Esophagus squamous epithelium (tissue), 5 donors: ENCODE results near the gene ZMYND10. TPM values are rescaled to one million over a fixed set of nuclear protein-coding genes. Genes with fewer than 3 reads are reported as not detected.

Experiments used
- DNase-seq: peaks from one replicate; lab custom pipeline; 2025; lab: John Stamatoyannopoulos, UW
- H3K27ac ChIP-seq, 4 donors: fragments of 200-600 bp; sonication (generic); one replicate each; pipeline ENCODE4 v1.5.1; 2016 to 2019; ENCODE audit warnings: mild to moderate bottlenecking in 1 of 4
- H3K27me3 ChIP-seq, 4 donors: fragments of 200-600 bp; sonication (generic); 1 replicate in 3 of 4; 2 replicates in 1 of 4; pipeline versions ENCODE4 v1.5.1 to v1.6.0; 2017 to 2021; ENCODE audit warnings: antibody characterized with exemption in 1 of 4
- H3K36me3 ChIP-seq, 3 donors: fragments of 200-600 bp; sonication (generic); one replicate each; pipeline ENCODE4 v1.5.1; 2016 to 2019
- H3K4me1 ChIP-seq, 3 donors: fragments of 200-600 bp; sonication (generic); one replicate each; pipeline ENCODE4 v1.5.1; 2017 to 2019
- H3K4me3 ChIP-seq, 4 donors: fragments of 200-600 bp; sonication (generic); 1 replicate in 3 of 4; 2 replicates in 1 of 4; pipeline ENCODE4 v1.5.1; 2016 to 2019; ENCODE audit warnings: mild to moderate bottlenecking in 2 of 4, moderate library complexity in 1 of 4
- H3K9me3 ChIP-seq, 3 donors: fragments of 200-600 bp; sonication (generic); one replicate each; pipeline ENCODE4 v1.5.1; 2016 to 2019
- POLR2A ChIP-seq, 4 donors: fragments of 450-650 bp; IDR thresholded peaks; one replicate each; pipeline ENCODE4 v1.6.1; 2017; ENCODE audit warnings: antibody characterized with exemption in 4 of 4, mild to moderate bottlenecking in 4 of 4, moderate library complexity in 3 of 4
- WGBS, 2 donors: methylation state at CpG; one replicate each; pipeline ENCODE4 v1.1.5; 2018; 5-methylcytosine and 5-hydroxymethylcytosine counted together
- intact Hi-C: fragments of 100-400 bp; cut with DNase I; formaldehyde crosslinking; loops from one replicate; pipeline ENCODE4 v1.15.0; 2022
- total RNA-seq, 4 donors: library from RNA; depleted of rRNA; stranded (reverse); fragments of >200 nt; gene quantifications; one replicate each; pipeline ENCODE4 v1.1.0, GENCODE V29; 2016
- TF ChIP-seq, protein P1 (sequence below), 6 experiments: fragments of 450-650 bp in 4 of 6; fragments of 200-600 bp in 2 of 6; sonication (generic) in 2 of 6; IDR thresholded peaks; one replicate each; pipeline ENCODE4 v1.5.1; 2016 to 2019; ENCODE audit warnings: antibody characterized with exemption in 6 of 6, mild to moderate bottlenecking in 4 of 6, moderate library complexity in 4 of 6
- donor health status: DM: yes; HTN: yes; CAD: no.

Gene ZMYND10
- total RNA-seq, 4 donors from 2014 or later = 1.1 TPM; not detected in 3

DNA sequence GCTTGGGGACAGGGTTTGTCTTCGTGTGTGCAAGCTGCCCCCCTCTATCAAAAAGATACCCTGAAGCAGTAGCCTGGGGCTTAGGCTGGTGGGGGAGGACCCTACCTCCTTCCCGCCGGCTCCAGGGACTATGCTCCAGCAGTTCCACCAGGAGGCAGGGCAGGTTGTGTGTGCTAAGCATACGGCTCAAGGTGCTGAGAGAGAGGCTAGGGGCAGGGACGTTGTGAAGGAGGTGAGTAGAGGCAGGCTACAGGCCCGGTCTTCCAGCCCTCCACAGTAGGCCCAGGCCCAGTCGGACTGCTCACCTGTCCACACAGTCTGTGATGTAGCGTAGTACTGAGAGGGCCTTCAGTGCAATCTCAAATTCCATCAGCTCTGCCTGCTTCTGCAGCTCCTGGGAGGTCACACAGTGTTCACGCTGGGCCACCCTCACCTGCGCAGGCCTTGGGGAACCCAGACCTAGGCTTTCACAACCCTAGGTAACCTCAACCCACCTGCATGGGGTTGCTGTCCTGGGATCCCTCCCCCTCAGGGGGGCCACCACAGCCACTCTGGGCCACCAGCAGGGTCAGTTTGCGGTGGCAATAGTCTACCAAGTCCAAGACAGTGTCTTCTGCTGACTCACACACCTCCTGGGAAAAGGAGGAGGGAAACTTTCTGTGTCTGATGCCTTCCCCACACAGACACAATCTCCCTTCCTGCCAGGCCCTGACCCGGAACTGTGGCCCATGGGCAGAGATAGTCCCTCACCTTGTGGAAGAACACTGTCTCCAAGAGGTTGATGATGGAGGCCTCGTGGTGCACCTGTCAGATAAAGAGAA, 2.5 kb downstream of the ZMYND10 start:
- WGBS, 2 donors = 92 to 100% methylated on average over 1 to 3 of the region's 13 CpGs
- Histone ChIP-seq H3K27ac (no peak overlapping the region), H3K9me3 (no peaks in the 10 kb centered on the region), H3K27me3 (no peaks in the 10 kb centered on the region), H3K4me3 (no peak overlapping the region), H3K36me3 (peaks cover 0 to 7% (median 0%) of the 10 kb centered on the region in 3 donors), H3K4me1 (peaks cover 40 to 82% (median 41%) of the 10 kb centered on the region in 3 donors)
- TF ChIP-seq POLR2A (IDR thresholded peaks at IDR 0.05) = no peak
- TF ChIP-seq, protein P1, sequence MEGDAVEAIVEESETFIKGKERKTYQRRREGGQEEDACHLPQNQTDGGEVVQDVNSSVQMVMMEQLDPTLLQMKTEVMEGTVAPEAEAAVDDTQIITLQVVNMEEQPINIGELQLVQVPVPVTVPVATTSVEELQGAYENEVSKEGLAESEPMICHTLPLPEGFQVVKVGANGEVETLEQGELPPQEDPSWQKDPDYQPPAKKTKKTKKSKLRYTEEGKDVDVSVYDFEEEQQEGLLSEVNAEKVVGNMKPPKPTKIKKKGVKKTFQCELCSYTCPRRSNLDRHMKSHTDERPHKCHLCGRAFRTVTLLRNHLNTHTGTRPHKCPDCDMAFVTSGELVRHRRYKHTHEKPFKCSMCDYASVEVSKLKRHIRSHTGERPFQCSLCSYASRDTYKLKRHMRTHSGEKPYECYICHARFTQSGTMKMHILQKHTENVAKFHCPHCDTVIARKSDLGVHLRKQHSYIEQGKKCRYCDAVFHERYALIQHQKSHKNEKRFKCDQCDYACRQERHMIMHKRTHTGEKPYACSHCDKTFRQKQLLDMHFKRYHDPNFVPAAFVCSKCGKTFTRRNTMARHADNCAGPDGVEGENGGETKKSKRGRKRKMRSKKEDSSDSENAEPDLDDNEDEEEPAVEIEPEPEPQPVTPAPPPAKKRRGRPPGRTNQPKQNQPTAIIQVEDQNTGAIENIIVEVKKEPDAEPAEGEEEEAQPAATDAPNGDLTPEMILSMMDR (IDR thresholded peaks at IDR 0.05) = no peak
- DNase-seq = no peak
- intact Hi-C loops = no loop called here

- 88 to 89% methylated on average over 9 to 12 of the region's 13 CpGs for WGBS, 2 donors
- H3K4me1 ChIP-seq = peaks cover 44 to 79% (median 44%) of the 10 kb centered on the region in 3 donors
- H3K4me3 ChIP-seq = no peak overlapping the region
- no peaks in the 10 kb centered on the region for H3K36me3 ChIP-seq
- TF ChIP-seq, protein P1 (IDR thresholded peaks at IDR 0.05) = no peak
- TF ChIP-seq POLR2A (IDR thresholded peaks at IDR 0.05) = no peak
- no peaks in the 10 kb centered on the region for H3K27me3 ChIP-seq
- intact Hi-C loops = no loop called here
- H3K27ac ChIP-seq = peak overlapping the region in 2 of 4 donors; percentile 94 to 96
- no peaks in the 10 kb centered on the region for H3K9me3 ChIP-seq
- DNase-seq = no peak
Measured at GRCh38 chr3:50341996-50342650, 3.4 kb downstream of the ZMYND10 start.

DNA sequence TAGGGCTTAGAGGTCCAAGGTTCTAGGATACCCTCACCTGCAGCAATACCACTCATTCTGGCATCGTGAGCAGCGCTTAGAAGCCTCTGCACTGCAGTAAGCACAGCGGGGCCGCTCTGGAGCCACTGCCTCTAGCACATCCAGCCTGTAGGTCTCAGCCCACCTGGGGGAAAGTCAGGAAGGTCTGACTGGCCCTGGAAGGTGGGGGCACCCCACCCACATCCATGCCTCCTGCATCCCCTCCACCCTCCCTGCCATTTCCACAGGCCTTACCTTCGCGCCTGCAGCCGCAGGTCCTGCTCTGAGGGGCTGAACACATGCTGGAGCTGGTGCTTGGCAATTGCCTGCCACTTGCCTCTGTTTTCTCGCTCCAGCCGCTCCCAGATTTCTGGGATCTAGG, 4.0 kb downstream of the ZMYND10 start:
- no peaks in the 10 kb centered on the region for H3K36me3 ChIP-seq
- no peaks in the 10 kb centered on the region for H3K27me3 ChIP-seq
- H3K4me3 ChIP-seq = peak overlapping the region; percentile 35 to 80 (median 58)
- WGBS, 2 donors = 60% methylated on average over 1 of the region's 9 CpGs; no CpG with 5 or more reads in 1 of the 2 donors
- H3K27ac ChIP-seq = peak overlapping the region; percentile 77 to 99 (median 95)
- TF ChIP-seq, protein P1 (IDR thresholded peaks at IDR 0.05) = no peak
- TF ChIP-seq POLR2A (IDR thresholded peaks at IDR 0.05) = no peak
- intact Hi-C loops = no loop called here
- DNase-seq = no peak
- H3K9me3 ChIP-seq = no peaks in the 10 kb centered on the region
- peaks cover 45 to 78% (median 45%) of the 10 kb centered on the region in 3 donors for H3K4me1 ChIP-seq

- Histone ChIP-seq H3K9me3 (no peaks in the 10 kb centered on the region), H3K36me3 (no peaks in the 10 kb centered on the region), H3K4me3 (peak within 1 kb of the TSS; percentile 35 to 80 (median 58)), H3K4me1 (peaks cover 50 to 79% (median 50%) of the 10 kb centered on the region in 3 donors), H3K27me3 (no peaks in the 10 kb centered on the region), H3K27ac (peak within 1 kb of the TSS; percentile 77 to 99 (median 95))
- TF ChIP-seq, protein P1 (IDR thresholded peaks at IDR 0.05) = no peak
- peak in 3 of 4 donors; percentile 43 to 92 (median 72) for TF ChIP-seq POLR2A (IDR thresholded peaks at IDR 0.05)
- DNase-seq = no peak
- WGBS, 2 donors = 7 to 43% methylated on average over 3 to 6 of the region's 85 CpGs
- intact Hi-C loops = no loop called here
Measured at GRCh38 chr3:50340448-50341329, 4.8 kb downstream of the ZMYND10 start, which contains the start of gene RASSF1. Gene RASSF1 (minus strand): TSS chr3:50340836. CDS start chr3:50340805, 31 bp downstream.
